D721Med (cell line): ENCODE measurements around the gene ZNF44.
"Not testable (repeated sequence)": the region's sequence is repeated elsewhere in the genome, so short reads cannot be mapped to it uniquely, and the experiment has no call there.

Experiments used
- DNase-seq: peaks from one replicate; pipeline ENCODE4 v3.0.0; 2011; ENCODE audit warnings: low spot score; ENCODE audit not compliant: insufficient read length
- FAIRE-seq: peaks from 2 replicates; lab custom pipeline; 2011; peaks lifted over from hg19 to GRCh38; lab: Jason Lieb, UNC
- TF ChIP-seq, protein P1 (sequence below): IDR thresholded peaks from 2 replicates; pipeline ENCODE4 v1.5.1; 2012; ENCODE audit warnings: mild to moderate bottlenecking, control low read depth; ENCODE audit not compliant: insufficient read depth; ENCODE audit errors: missing control alignments

Gene ZNF44

DNA sequence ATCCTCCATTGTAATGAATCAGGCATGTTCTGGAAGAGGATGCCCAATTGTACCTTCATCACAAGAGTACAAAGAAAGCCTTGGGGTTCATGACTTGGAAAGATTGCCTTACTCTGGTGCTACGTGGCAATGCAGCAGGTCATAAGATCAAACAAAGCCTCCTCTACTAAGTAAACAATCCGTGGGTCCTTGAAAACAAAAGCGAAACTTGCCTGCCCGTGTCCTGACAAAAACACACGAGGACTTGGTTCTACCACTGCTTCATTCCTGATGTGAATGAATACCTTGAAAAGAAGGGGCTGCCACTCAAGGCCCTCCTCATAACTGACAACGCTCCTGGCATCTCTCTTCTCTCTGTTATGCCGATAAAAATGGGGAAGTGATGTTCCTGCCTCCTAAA is 19.9 kb upstream of the ZNF44 start:
- TF ChIP-seq, protein P1, sequence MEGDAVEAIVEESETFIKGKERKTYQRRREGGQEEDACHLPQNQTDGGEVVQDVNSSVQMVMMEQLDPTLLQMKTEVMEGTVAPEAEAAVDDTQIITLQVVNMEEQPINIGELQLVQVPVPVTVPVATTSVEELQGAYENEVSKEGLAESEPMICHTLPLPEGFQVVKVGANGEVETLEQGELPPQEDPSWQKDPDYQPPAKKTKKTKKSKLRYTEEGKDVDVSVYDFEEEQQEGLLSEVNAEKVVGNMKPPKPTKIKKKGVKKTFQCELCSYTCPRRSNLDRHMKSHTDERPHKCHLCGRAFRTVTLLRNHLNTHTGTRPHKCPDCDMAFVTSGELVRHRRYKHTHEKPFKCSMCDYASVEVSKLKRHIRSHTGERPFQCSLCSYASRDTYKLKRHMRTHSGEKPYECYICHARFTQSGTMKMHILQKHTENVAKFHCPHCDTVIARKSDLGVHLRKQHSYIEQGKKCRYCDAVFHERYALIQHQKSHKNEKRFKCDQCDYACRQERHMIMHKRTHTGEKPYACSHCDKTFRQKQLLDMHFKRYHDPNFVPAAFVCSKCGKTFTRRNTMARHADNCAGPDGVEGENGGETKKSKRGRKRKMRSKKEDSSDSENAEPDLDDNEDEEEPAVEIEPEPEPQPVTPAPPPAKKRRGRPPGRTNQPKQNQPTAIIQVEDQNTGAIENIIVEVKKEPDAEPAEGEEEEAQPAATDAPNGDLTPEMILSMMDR: no peak
- DNase-seq (no peak), FAIRE-seq (no peak)

DNA sequence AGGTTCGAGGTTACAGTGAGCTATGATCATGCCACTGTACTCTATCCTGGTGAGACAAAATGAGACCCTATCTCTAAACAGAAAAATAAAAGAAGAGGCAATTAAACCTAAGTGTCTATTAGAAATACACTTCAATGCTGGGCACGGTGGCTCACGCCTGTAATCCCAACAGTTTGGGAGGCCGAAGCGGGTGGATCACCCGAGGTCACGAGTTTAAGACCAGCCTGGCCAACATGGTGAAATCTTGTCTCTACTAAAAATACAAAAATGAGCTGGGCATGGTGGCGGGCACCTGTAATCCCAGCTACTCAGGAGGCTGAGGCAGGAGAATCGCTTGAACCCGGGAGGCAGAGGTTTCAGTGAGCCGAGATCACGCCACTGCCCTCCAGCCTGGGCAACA is 14.2 kb upstream of the ZNF44 start:
- not testable (repeated sequence) for FAIRE-seq

DNA sequence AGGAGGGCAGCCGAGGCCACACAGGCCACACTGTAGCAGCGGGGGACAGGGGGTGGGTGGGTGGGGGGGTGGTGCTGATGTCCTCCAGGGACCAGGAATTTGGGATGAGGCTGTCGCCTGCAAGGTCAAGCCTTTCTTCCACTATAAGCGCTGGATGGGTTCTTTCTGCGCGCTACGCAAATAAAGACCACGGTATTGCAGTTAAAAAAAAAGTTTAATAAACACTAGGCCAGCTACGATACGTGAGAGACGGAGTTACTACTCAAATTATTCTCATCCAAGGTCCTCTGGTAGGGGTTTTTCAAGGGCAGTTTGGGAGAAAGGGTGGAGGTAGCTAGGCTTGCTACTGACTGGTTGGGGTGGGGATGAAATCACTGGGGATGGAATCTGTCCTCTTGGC is 508 bp upstream of the ZNF44 start:
- DNase-seq (no peak), FAIRE-seq (no peak)
- TF ChIP-seq, protein P1: no peak

More for the DNA sequence above, 14.2 kb upstream of the ZNF44 start:
- DNase-seq: not testable (repeated sequence)

DNA sequence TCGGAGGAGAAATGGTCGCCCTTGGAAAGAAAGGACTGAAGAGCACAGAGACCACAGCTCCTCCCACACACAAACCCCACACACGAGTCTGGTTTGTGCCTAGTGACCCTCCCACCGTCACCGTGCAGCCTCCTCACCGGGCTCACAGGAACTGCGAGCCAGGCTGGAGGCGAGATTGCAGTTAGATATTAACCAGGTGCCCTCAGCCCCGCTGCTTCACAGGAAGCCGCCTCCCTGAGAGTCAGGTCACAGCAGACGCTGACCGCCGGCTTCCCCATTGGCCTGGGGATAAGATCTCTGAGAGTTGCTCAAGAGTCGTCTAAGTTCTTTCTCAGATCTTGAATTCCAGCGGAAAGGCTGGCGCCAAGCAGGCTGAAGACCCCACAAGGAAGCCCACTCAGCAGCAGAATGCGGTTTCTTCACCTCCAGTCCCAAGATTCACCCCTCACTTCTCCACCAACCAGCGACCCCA is 870 bp downstream of the ZNF44 start:
- FAIRE-seq: no peak
- no peak for DNase-seq
- TF ChIP-seq, protein P1: no peak

DNA sequence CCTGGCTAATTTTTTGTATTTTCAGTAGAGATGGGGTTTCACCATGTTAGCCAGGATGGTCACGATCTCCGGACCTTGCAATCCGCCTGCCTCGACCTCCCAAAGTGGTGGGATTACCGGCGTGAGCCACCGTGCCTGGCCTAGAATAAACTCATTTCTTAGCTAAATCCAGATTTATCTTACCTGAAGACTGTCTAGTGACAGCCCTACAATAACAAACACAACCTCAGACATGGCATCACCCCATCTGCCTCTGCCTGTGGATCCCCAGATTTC is 5.0 kb downstream of the ZNF44 start:
- FAIRE-seq (no peak), DNase-seq (no peak)
- TF ChIP-seq, protein P1: no peak

DNA sequence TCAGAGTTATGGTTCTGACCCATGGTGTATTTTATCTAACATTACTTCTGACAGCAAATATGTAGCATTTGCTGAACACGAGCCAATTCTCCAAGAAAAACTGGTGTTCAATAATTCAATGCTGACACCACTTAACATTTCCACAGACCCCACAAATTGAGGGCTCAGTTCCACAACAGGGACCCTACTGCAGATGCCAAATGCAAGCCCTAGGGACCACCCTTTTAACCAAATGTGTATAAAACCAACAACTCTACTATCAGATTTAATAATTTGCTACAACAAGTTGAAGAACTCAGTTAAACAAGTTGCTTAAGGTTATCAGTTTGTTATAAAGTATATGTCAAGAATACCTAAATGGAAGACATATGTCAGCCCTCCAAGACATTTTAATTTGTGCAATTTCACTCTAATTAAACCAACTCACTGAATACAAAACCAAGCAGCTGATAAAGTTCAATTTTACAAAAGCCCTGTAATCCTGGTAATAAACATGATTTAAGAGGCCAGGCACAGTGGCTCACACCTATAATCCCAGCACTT is 6.7 kb downstream of the ZNF44 start:
- no peak for FAIRE-seq
- no peak for DNase-seq
- TF ChIP-seq, protein P1: no peak

DNA sequence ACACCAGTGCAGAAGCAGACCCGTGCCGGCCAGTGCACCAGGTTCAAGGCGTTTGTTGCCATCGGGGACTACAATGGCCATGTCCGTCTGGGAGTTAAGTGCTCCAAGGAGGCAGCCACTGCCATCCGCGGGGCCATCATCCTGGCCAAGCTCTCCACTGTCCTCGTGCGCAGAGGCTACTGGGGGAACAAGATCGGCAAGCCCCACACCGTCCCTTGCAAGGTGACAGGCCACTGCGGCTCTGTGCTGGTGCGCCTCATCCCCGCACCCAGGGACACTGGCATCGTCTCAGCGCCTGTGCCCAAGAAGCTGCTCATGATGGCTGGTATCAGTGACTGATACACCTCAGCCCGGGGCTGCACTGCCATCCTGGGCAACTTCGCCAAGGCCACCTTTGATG is 10.1 kb downstream of the ZNF44 start:
- DNase-seq (no peak), FAIRE-seq (no peak)

More for the DNA sequence above, 10.1 kb downstream of the ZNF44 start:
- TF ChIP-seq, protein P1: no peak
